H1 (cell line): ENCODE measurements around the gene CFAP61. TPM values are rescaled to one million over a fixed set of nuclear protein-coding genes. Genes with fewer than 3 reads are reported as not detected.

Source experiments
- CTCF ChIA-PET: fragments of 300-600 bp; sonication (Branson Sonifier 250); formaldehyde crosslinking; loops from one replicate; lab custom pipeline; 2021; ENCODE audit not compliant: partially characterized antibody; lab: Charles Lee
- POLR2A ChIA-PET: fragments of 300-600 bp; sonication (Branson Sonifier 250); formaldehyde crosslinking; loops from one replicate; lab custom pipeline; 2021; ENCODE audit warnings: inconsistent platforms; ENCODE audit not compliant: partially characterized antibody; lab: Charles Lee
- DNase-seq, 2 experiments: peaks; one replicate each; pipeline versions ENCODE4 v3.0.0 to v3.0.0-alpha.2; 2010 to 2022; ENCODE audit warnings: low spot score in 2 of 2, low read depth in 1 of 2, mixed read lengths in 1 of 2
- FAIRE-seq: peaks from 2 replicates; lab custom pipeline; 2011; peaks lifted over from hg19 to GRCh38; lab: Jason Lieb, UNC
- H2AFZ ChIP-seq: 2 replicates; pipeline ENCODE4 v1.8.1; 2012; ENCODE audit warnings: low read length, inconsistent platforms
- H2AK5ac ChIP-seq: 2 replicates; pipeline ENCODE4 v1.6.1; 2013; ENCODE audit warnings: low read depth, low read length
- H2BK120ac ChIP-seq: replicated peaks from 2 replicates; pipeline ENCODE3; 2013; ENCODE audit warnings: low read depth, low read length, inconsistent platforms
- H2BK12ac ChIP-seq: 2 replicates; pipeline ENCODE4 v1.6.1; 2013; ENCODE audit warnings: low read depth, low read length
- H2BK15ac ChIP-seq: 2 replicates; pipeline ENCODE4 v1.6.1; 2013; ENCODE audit warnings: low read length
- H2BK20ac ChIP-seq: 2 replicates; pipeline ENCODE4 v1.6.1; 2013; ENCODE audit warnings: low read length
- H2BK5ac ChIP-seq: 2 replicates; pipeline ENCODE4 v1.6.1; 2013; ENCODE audit warnings: low read depth, low read length
- H3K14ac ChIP-seq: 2 replicates; pipeline ENCODE4 v1.6.1; 2013; ENCODE audit warnings: inconsistent platforms; ENCODE audit not compliant: insufficient read length
- H3K18ac ChIP-seq: 2 replicates; pipeline ENCODE4 v1.6.1; 2013; ENCODE audit warnings: low read length; ENCODE audit errors: extremely low read depth
- H3K23ac ChIP-seq: 2 replicates; pipeline ENCODE4 v1.6.1; 2013; ENCODE audit warnings: inconsistent platforms; ENCODE audit not compliant: insufficient read length
- H3K23me2 ChIP-seq: 2 replicates; pipeline ENCODE4 v1.6.1; 2013; ENCODE audit warnings: low read depth, low read length
- H3K27ac ChIP-seq: 2 replicates; pipeline ENCODE4 v1.6.1; 2011; ENCODE audit warnings: low read depth, low read length, inconsistent platforms
- H3K27me3 ChIP-seq, 4 experiments: replicated peaks in 1 of 4; 1 replicate in 1 of 4; 2 replicates in 3 of 4; pipeline versions ENCODE4 v1.6.1 to v1.8.1; 2011 to 2013; ENCODE audit warnings: low read length in 3 of 4, mild to moderate bottlenecking in 3 of 4, inconsistent platforms in 2 of 4, mixed read lengths in 2 of 4, moderate library complexity in 1 of 4; ENCODE audit not compliant: control insufficient read depth in 3 of 4, insufficient read depth in 3 of 4; ENCODE audit errors: extremely low read depth in 1 of 4
- H3K36me3 ChIP-seq, 4 experiments: 2 replicates each; pipeline versions ENCODE4 v1.6.1 to v1.8.1; 2011 to 2013; ENCODE audit warnings: mild to moderate bottlenecking in 4 of 4, low read length in 3 of 4, moderate library complexity in 2 of 4, control low read depth in 1 of 4, inconsistent platforms in 1 of 4; ENCODE audit not compliant: insufficient read depth in 4 of 4, control insufficient read depth in 2 of 4
- H3K4ac ChIP-seq: replicated peaks from 2 replicates; pipeline ENCODE3; 2013; ENCODE audit warnings: low read length, low read depth, mixed read lengths, inconsistent platforms; ENCODE audit not compliant: insufficient read length
- H3K4me1 ChIP-seq, 4 experiments: replicated peaks in 1 of 4; 1 replicate in 1 of 4; 2 replicates in 3 of 4; pipeline versions ENCODE4 v1.6.1 to v1.8.1; 2011 to 2013; ENCODE audit warnings: low read length in 3 of 4, inconsistent platforms in 2 of 4, mixed read lengths in 1 of 4; ENCODE audit not compliant: insufficient read depth in 4 of 4, control insufficient read depth in 3 of 4
- H3K4me2 ChIP-seq, 2 experiments: 2 replicates each; pipeline versions ENCODE4 v1.6.1 to v1.8.1; 2011 to 2013; ENCODE audit warnings: low read depth in 2 of 2, low read length in 2 of 2, control low read depth in 1 of 2, inconsistent platforms in 1 of 2, mild to moderate bottlenecking in 1 of 2; ENCODE audit not compliant: insufficient read depth in 1 of 2
- H3K4me3 ChIP-seq, 4 experiments: fragments of 200-600, 300-600 bp in 1 of 4; sonication (generic), shearing (Covaris generic), sonication (Bioruptor Twin) in 1 of 4; 2 replicates each; pipeline versions ENCODE4 v1.5.1 to v1.8.1; 2011 to 2016; ENCODE audit warnings: low read length in 4 of 4, low read depth in 3 of 4, control low read depth in 2 of 4, inconsistent platforms in 2 of 4, mild to moderate bottlenecking in 2 of 4, mixed read lengths in 1 of 4, moderate library complexity in 1 of 4; ENCODE audit not compliant: insufficient read depth in 2 of 4; ENCODE audit errors: extremely low read depth in 1 of 4
- H3K56ac ChIP-seq: replicated peaks from 2 replicates; pipeline ENCODE3; 2013; ENCODE audit warnings: low read depth, mild to moderate bottlenecking, mixed read lengths, low read length, inconsistent platforms; ENCODE audit not compliant: insufficient read length
- H3K79me1 ChIP-seq: 2 replicates; pipeline ENCODE4 v1.6.1; 2013; ENCODE audit warnings: low read depth, low read length, control low read depth
- H3K79me2 ChIP-seq, 2 experiments: 2 replicates each; pipeline versions ENCODE4 v1.6.1 to v1.8.1; 2012 to 2013; ENCODE audit warnings: low read length in 2 of 2, mild to moderate bottlenecking in 2 of 2, inconsistent platforms in 1 of 2; ENCODE audit not compliant: insufficient read depth in 2 of 2, control insufficient read depth in 1 of 2
- H3K9ac ChIP-seq, 4 experiments: replicated peaks in 1 of 4; 1 replicate in 1 of 4; 2 replicates in 3 of 4; pipeline versions ENCODE4 v1.6.1 to v1.8.1; 2011 to 2013; ENCODE audit warnings: low read depth in 3 of 4, low read length in 3 of 4, control low read depth in 2 of 4, mild to moderate bottlenecking in 2 of 4, moderate library complexity in 2 of 4, inconsistent platforms in 1 of 4; ENCODE audit errors: extremely low read depth in 1 of 4
- H3K9me3 ChIP-seq, 2 experiments: 2 replicates each; pipeline versions ENCODE4 v1.6.1 to v1.8.1; 2012 to 2013; ENCODE audit warnings: mild to moderate bottlenecking in 2 of 2, moderate library complexity in 2 of 2, control low read depth in 1 of 2, inconsistent platforms in 1 of 2, low read depth in 1 of 2, low read length in 1 of 2, mixed read lengths in 1 of 2; ENCODE audit not compliant: insufficient read depth in 2 of 2
- H4K20me1 ChIP-seq, 2 experiments: replicated peaks in 1 of 2; 2 replicates each; pipeline versions ENCODE3 to v1.8.1; 2011 to 2013; ENCODE audit warnings: inconsistent platforms in 2 of 2, low read length in 2 of 2, mild to moderate bottlenecking in 1 of 2; ENCODE audit not compliant: insufficient read depth in 2 of 2, control insufficient read depth in 1 of 2
- H4K5ac ChIP-seq: 2 replicates; pipeline ENCODE4 v1.6.1; 2013; ENCODE audit warnings: low read length, low read depth, mixed read lengths, inconsistent platforms; ENCODE audit not compliant: insufficient read length
- H4K8ac ChIP-seq: 2 replicates; pipeline ENCODE4 v1.8.0; 2013; ENCODE audit warnings: mild to moderate bottlenecking, moderate library complexity, low read length, inconsistent platforms; ENCODE audit not compliant: insufficient read depth; ENCODE audit errors: extremely low read depth
- H4K91ac ChIP-seq: replicated peaks from 2 replicates; pipeline ENCODE3; 2013; ENCODE audit warnings: low read length, mixed read lengths, inconsistent platforms; ENCODE audit not compliant: insufficient read length
- EGR1 ChIP-seq: IDR thresholded peaks from 2 replicates; pipeline ENCODE4 v1.6.1; 2011; ENCODE audit warnings: low read depth, low read length, borderline replicate concordance
- MAFK ChIP-seq: IDR thresholded peaks from 2 replicates; pipeline ENCODE4 v1.6.1; 2012; ENCODE audit warnings: low read depth, mild to moderate bottlenecking, improper control_type of control experiment, low read length
- PHF8 ChIP-seq: fragments of 200-600 bp; sonication (generic); conservative IDR thresholded peaks from 2 replicates; pipeline ENCODE4 v1.7.1; 2012; ENCODE audit warnings: low read depth, mild to moderate bottlenecking, inconsistent platforms, low read length, moderate library complexity
- POLR2A ChIP-seq, 2 experiments: IDR thresholded peaks; 1 replicate in 1 of 2; 2 replicates in 1 of 2; pipeline ENCODE4 v1.6.1; 2011; ENCODE audit warnings: low read depth in 2 of 2, low read length in 2 of 2, mild to moderate bottlenecking in 2 of 2; ENCODE audit errors: control extremely low read depth in 1 of 2
- SP2 ChIP-seq: IDR thresholded peaks from 2 replicates; pipeline ENCODE4 v1.6.1; 2012; ENCODE audit warnings: mild to moderate bottlenecking, low read length, inconsistent platforms
- WGBS, 2 experiments: shearing (Covaris generic) in 1 of 2; methylation state at CpG; one replicate each; pipeline versions ENCODE4 v1.1.6 to v1.1.7; 2013 to 2015; ENCODE audit warnings: low lambda C conversion rate in 2 of 2, mixed read lengths in 2 of 2, inconsistent platforms in 1 of 2, low coverage in 1 of 2, missing lambda C conversion rate in 1 of 2; ENCODE audit not compliant: insufficient replicate concordance in 2 of 2, insufficient coverage in 1 of 2, insufficient read length in 1 of 2; ENCODE audit errors: extremely low coverage in 1 of 2, missing lambda C conversion rate in 1 of 2; 5-methylcytosine and 5-hydroxymethylcytosine counted together
- polyA plus RNA-seq, 7 experiments: library from polyadenylated mRNA; depleted of rRNA in 3 of 7; stranded (reverse) in 5 of 7; unstranded in 2 of 7; fragments of >200 nt in 5 of 7; fragments of 200-250 nt in 2 of 7; gene quantifications; 1 replicate in 5 of 7; 2 replicates in 1 of 7; 4 replicates in 1 of 7; pipeline versions ENCODE4 v1.2.1 to v1.2.3, GENCODE V29; 2011 to 2013; ENCODE audit warnings: missing spikeins in 2 of 7, mixed read lengths in 2 of 7
- total RNA-seq: library from RNA; stranded (reverse); fragmentation: NEBNext Ultra II Directional; extraction: Animal tissue kit (Norgen Biotek cat#: 25700); gene quantifications from 2 replicates; pipeline ENCODE4 v1.2.1, GENCODE V29; 2021
- TF ChIP-seq, protein P1 (sequence below), 3 experiments: IDR thresholded peaks; 1 replicate in 2 of 3; 2 replicates in 1 of 3; pipeline versions ENCODE4 v1.5.1 to v1.6.1; 2011; ENCODE audit warnings: low read length in 3 of 3, mild to moderate bottlenecking in 3 of 3, inconsistent platforms in 2 of 3, low read depth in 1 of 3, moderate library complexity in 1 of 3; ENCODE audit not compliant: insufficient read depth in 1 of 3; ENCODE audit errors: control extremely low read depth in 1 of 3

Gene CFAP61
- total and polyA plus RNA-seq, 2 of the 8 experiments (the other 6 are each of a cell fraction or from before 2014, with no cell fraction given), result 0.29 to 0.61 TPM

DNA sequence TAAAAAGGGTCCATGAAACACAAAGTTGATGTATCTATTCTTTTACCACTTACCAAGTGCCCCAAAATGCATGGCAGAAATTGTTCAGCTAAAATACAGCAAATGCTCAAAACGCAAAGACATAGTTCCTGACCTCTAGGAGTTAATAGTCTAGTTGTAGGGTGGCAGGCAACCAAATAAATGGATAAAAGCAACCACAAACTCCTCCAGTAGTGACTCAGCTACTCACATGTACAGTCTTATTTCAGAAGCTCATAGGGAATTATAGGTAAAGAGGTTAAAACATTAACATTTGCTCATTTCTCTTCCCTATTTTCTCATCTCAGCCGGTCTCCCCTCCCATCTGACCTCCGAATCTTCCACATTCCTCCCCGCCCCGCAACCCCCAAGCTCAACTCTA is 171.6 kb downstream of the CFAP61 start:
- H2AK5ac ChIP-seq, result no peak overlapping the region
- no peak for TF ChIP-seq EGR1
- TF ChIP-seq MAFK, result no peak
- TF ChIP-seq PHF8, result no peak
- TF ChIP-seq SP2, result no peak
- TF ChIP-seq, protein P1, sequence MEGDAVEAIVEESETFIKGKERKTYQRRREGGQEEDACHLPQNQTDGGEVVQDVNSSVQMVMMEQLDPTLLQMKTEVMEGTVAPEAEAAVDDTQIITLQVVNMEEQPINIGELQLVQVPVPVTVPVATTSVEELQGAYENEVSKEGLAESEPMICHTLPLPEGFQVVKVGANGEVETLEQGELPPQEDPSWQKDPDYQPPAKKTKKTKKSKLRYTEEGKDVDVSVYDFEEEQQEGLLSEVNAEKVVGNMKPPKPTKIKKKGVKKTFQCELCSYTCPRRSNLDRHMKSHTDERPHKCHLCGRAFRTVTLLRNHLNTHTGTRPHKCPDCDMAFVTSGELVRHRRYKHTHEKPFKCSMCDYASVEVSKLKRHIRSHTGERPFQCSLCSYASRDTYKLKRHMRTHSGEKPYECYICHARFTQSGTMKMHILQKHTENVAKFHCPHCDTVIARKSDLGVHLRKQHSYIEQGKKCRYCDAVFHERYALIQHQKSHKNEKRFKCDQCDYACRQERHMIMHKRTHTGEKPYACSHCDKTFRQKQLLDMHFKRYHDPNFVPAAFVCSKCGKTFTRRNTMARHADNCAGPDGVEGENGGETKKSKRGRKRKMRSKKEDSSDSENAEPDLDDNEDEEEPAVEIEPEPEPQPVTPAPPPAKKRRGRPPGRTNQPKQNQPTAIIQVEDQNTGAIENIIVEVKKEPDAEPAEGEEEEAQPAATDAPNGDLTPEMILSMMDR (IDR thresholded peaks at IDR 0.05; ENCODE audit: control extremely low read depth in 1 of 3, insufficient read depth in 1 of 3, low read depth in 1 of 3, low read length in 3 of 3), result no peak
- TF ChIP-seq POLR2A (IDR thresholded peaks at IDR 0.05; ENCODE audit: control extremely low read depth in 1 of 2, low read depth in 2 of 2, low read length in 2 of 2), result no peak
- TF ChIP-seq, all 59 proteins: peak for 0
- H3K23ac ChIP-seq, result no peak overlapping the region
- no peaks in the 10 kb centered on the region for H3K23me2 ChIP-seq
- no peak overlapping the region for H3K27ac ChIP-seq
- WGBS, 2 experiments, result 84 to 100% methylated on average over 3 to 5 of the region's 5 CpGs
- no peak overlapping the region for H2BK15ac ChIP-seq
- DNase-seq (no peak), FAIRE-seq (no peak)
- H3K9ac ChIP-seq, result no peak overlapping the region
- CTCF ChIA-PET, result interaction anchor here (1.0 to 4.5 kb wide), 3 partner anchors 13 to 140 kb away, joined by 3 to 37 read pairs (median 4); no protein-coding TSS in a partner anchor
- peaks cover 0 to 3% (median 1%) of the 10 kb centered on the region in 4 experiments; a peak in 1 of 7 replicates for H3K4me1 ChIP-seq
- no peak overlapping the region for H3K14ac ChIP-seq
- no peaks in the 10 kb centered on the region for H3K79me2 ChIP-seq
- no peak overlapping the region for H3K4ac ChIP-seq
- no peak overlapping the region for H3K56ac ChIP-seq
- H4K20me1 ChIP-seq, result no peaks in the 10 kb centered on the region
- no peak overlapping the region for H2BK5ac ChIP-seq
- no peak overlapping the region for H2AFZ ChIP-seq
- H3K9me3 ChIP-seq, result peaks cover 0 to 2% of the 10 kb centered on the region in 2 experiments; a peak in 1 of 4 replicates
- no peak overlapping the region for H2BK120ac ChIP-seq
- H3K4me3 ChIP-seq, result no peak overlapping the region
- H3K4me2 ChIP-seq, result no peak overlapping the region
- H3K18ac ChIP-seq, result no peak overlapping the region
- H4K8ac ChIP-seq, result no peak overlapping the region
- no peak overlapping the region for H4K91ac ChIP-seq
- H2BK20ac ChIP-seq, result no peak overlapping the region
- H2BK12ac ChIP-seq, result no peak overlapping the region
- no peaks in the 10 kb centered on the region for H3K79me1 ChIP-seq
- H4K5ac ChIP-seq, result no peak overlapping the region
- POLR2A ChIA-PET, result interaction anchor here (1.6 kb wide), 1 partner anchor 228 kb away, joined by 3 read pairs; no protein-coding TSS in a partner anchor
- H3K27me3 ChIP-seq, result no peaks in the 10 kb centered on the region
- H3K36me3 ChIP-seq, result no peaks in the 10 kb centered on the region
